ENCODE results near the gene ZBTB7C. TPM values are rescaled to one million over a fixed set of nuclear protein-coding genes. Genes with fewer than 3 reads are reported as not detected.

The ZBTB7C gene
- total and polyA plus RNA-seq, 2 of the 4 experiments (the other 2 are of a cell fraction), result not detected

- intact Hi-C loops (cut with micrococcal nuclease), result no loop called here
- in situ Hi-C loops (cut with MboI; ENCODE audit: low sequenced_read_pairs), result no loop called here
- no peak overlapping the region for H2BK20ac ChIP-seq (ENCODE audit: low read depth, low read length)
- H4K20me1 ChIP-seq (ENCODE audit: insufficient read depth, low read length), result no peaks in the 10 kb centered on the region
- no CpG with 5 or more reads among the region's 6 CpGs for WGBS, 2 experiments (ENCODE audit: extremely low coverage in 2 of 2, insufficient read length in 1 of 2)
- H4K5ac ChIP-seq (ENCODE audit: low read depth, low read length), result no peak overlapping the region
- no peak overlapping the region for H3K14ac ChIP-seq (replicated peaks; ENCODE audit: low read depth, low read length)
- no peak overlapping the region for H2AFZ ChIP-seq (replicated peaks; ENCODE audit: low read length, poor library complexity)
- dilution Hi-C loops (cut with HindIII; ENCODE audit: low sequenced_read_pairs, unreplicated experiment), result no loop called here
- CTCF ChIA-PET, result no interaction called here
- H3K4ac ChIP-seq (ENCODE audit: low read depth, low read length), result no peak overlapping the region
- POLR2A ChIA-PET (ENCODE audit: unreplicated experiment), result no interaction called here
- H3K4me2 ChIP-seq (ENCODE audit: low read depth, low read length), result no peak overlapping the region
- H3K4me1 ChIP-seq (ENCODE audit: control insufficient read depth, insufficient read depth, low read length), result no peaks in the 10 kb centered on the region
- no peaks in the 10 kb centered on the region for H3K36me3 ChIP-seq (ENCODE audit: control insufficient read depth, insufficient read depth, low read length)
- H3K4me3 ChIP-seq (ENCODE audit: insufficient read depth, low read depth, low read length), result no peak overlapping the region
- no peak overlapping the region for H2BK120ac ChIP-seq (ENCODE audit: low read depth, low read length)
- no peak for DNase-seq
- H4K8ac ChIP-seq (ENCODE audit: low read depth in 2 of 2, low read length in 2 of 2), result no peak overlapping the region
- no peaks in the 10 kb centered on the region for H3K9me3 ChIP-seq (ENCODE audit: control insufficient read depth, insufficient read depth, low read length)
- BruUV-seq (replicated peaks), result no TSS peak
- no peak overlapping the region for H3K18ac ChIP-seq (ENCODE audit: low read depth, low read length)
- H3K56ac ChIP-seq (ENCODE audit: extremely low read depth, insufficient read depth, low read length), result no peak overlapping the region
- H3K27me3 ChIP-seq (ENCODE audit: control insufficient read depth, insufficient read depth, low read length), result peaks cover 10% of the 10 kb centered on the region
- no peak overlapping the region for H2BK15ac ChIP-seq (ENCODE audit: low read depth, low read length)
- no peak overlapping the region for H3K23ac ChIP-seq (ENCODE audit: low read depth, low read length)
- no peak for TF ChIP-seq RAD21 (IDR thresholded peaks at IDR 0.05; ENCODE audit: low read length)
- TF ChIP-seq RCOR1 (IDR thresholded peaks at IDR 0.05; ENCODE audit: insufficient replicate concordance, low read length), result no peak
- TF ChIP-seq MAFK (IDR thresholded peaks at IDR 0.05; ENCODE audit: low read depth, low read length), result no peak
- TF ChIP-seq CTCF (conservative IDR thresholded peaks at IDR 0.05; ENCODE audit: low read depth, low read length), result no peak
- no peak for TF ChIP-seq MAZ (IDR thresholded peaks at IDR 0.05; ENCODE audit: borderline replicate concordance, low read depth, low read length)
- no peak for TF ChIP-seq ELK1 (IDR thresholded peaks at IDR 0.05; ENCODE audit: borderline replicate concordance, low read depth, low read length)
- TF ChIP-seq BHLHE40 (IDR thresholded peaks at IDR 0.05; ENCODE audit: low read depth, low read length), result no peak
- no peak for TF ChIP-seq CHD1 (IDR thresholded peaks at IDR 0.05; ENCODE audit: low read depth, low read length)
- no peak for TF ChIP-seq RFX5 (IDR thresholded peaks at IDR 0.05; ENCODE audit: low read depth, low read length)
- no peak for TF ChIP-seq SMC3 (IDR thresholded peaks at IDR 0.05; ENCODE audit: low read depth, low read length)
- TF ChIP-seq MXI1 (IDR thresholded peaks at IDR 0.05; ENCODE audit: borderline replicate concordance, low read depth, low read length), result no peak
- no peak overlapping the region for H2BK5ac ChIP-seq (ENCODE audit: low read depth, low read length, poor library complexity, severe bottlenecking)
- H2AK9ac ChIP-seq (replicated peaks; ENCODE audit: low read depth, low read length, poor library complexity), result no peak overlapping the region
- ATAC-seq (ENCODE audit: low read depth), result no peak
- no peaks in the 10 kb centered on the region for H3K79me1 ChIP-seq (ENCODE audit: low read depth in 1 of 2, low read length in 2 of 2)
- no peak overlapping the region for H2AK5ac ChIP-seq (ENCODE audit: low read depth, low read length)
- H3K9me1 ChIP-seq (ENCODE audit: insufficient read depth, low read length), result no peaks in the 10 kb centered on the region
- no peak overlapping the region for H4K91ac ChIP-seq (ENCODE audit: insufficient read depth, low read depth, low read length)
- H3K9ac ChIP-seq (ENCODE audit: low read depth, low read length), result no peak overlapping the region
- no peak overlapping the region for H3K27ac ChIP-seq (ENCODE audit: insufficient read depth, low read length)
These were observed 304.5 kb downstream of the ZBTB7C start for GRCh38 chr18:48104705-48105104.
